ENCODE data around the gene TRIM26.
A peak's percentile ranks its signal among the peaks of the same experiment; 100 is the strongest.
"Not testable (repeated sequence)": the region's sequence is repeated elsewhere in the genome, so short reads cannot be mapped to it uniquely, and the experiment has no call there.

TRIM26 gene

DNA sequence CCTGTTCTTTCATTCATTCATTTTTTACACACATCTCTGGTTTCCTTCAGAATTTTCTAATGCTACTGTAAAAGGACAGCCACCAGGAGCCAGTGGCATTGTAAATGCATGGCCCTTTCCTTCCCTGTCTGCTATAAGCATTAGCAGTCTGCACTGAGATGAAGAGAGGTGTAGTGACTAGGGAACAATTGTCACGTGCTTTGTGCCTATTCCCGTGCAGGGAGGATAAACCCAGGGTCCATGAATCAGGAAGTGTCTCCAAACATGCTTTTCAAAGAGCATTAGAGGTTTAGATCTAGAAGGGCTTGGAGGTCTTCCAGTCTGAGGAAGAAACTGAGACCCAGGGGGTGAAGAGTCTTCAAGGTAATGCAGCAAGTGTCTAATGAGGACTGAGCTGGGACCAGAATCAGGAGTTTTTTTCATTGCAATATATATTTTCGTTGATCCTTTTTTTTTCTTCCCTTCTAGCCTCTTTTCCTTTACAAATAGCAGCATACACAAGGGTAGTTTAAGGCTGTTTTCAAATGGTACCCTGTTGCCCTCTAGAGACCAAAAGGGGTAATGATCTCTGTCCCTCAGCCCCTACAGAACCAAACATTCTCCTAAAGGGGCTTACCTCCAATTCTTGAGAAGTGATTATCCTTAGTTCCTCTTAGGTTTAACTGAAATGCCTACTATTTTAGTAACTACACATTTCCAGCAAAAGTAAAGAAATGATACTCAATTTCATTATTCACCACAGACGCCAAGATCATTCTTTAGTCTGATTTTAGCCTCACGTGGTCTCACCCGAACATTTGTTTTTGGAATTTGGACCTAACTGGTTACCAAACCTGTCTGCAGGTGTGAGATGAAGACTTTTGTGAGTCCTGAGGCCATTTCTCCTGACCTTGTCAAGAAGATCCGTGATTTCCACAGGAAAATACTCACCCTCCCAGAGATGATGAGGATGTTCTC is 43.3 kb downstream of the TRIM26 start:
- peak; percentile 79 for FAIRE-seq

DNA sequence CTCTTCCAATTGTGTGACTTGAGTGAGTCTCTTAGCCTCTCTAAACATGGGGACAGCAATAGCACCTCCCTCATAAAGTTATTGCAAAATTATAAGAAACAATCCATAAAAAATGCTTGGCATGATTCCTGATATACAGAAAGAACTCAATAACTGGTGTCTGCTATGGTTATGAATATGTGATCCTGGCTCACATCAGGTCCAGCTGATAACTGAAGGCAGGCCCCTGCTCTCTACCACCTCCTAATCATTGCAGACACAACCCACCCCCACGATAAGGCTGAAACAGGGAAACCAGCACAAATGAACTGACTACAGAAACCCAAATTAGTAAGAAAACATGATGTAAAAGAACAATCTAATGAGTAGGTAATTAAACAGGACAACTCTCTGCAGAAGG is 44.5 kb downstream of the TRIM26 start:
- FAIRE-seq: no peak

DNA sequence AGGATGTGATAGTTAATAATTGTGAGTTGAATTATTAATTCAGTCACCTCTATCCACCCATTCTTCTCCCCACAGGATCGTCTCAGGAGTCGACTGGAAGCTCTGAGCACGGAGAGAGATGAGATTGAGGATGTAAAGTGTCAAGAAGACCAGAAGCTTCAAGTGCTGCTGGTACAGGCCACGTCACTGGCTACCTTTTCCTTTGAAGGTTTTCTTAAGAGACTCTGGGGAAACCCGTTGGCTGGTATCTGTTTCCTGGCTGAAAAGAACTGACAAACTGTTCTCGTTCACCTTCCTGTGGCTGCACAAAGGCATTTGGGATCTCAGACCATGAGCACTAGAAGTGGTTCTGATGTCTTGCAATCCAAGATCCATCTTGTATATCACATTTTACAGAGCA is 46.1 kb downstream of the TRIM26 start:
- no peak for FAIRE-seq

DNA sequence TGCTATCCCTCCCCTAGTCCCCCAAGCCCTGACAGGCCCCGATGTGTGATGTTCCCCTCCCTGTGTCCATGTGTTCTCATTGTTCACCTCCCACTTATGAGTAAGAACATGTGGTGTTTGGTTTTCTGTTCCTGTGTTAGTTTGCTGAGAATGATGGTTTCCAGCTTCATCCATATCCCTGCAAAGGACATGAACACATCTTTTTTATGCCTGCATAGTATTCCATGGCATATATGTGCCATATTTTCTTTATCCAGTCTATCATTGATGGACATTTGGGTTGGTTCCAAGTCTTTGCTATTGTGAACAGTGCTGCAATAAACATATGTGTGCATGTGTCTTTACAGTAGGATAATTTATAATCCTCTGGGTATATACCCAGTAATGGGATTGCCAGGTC is 48.0 kb downstream of the TRIM26 start:
- FAIRE-seq: not testable (repeated sequence)

DNA sequence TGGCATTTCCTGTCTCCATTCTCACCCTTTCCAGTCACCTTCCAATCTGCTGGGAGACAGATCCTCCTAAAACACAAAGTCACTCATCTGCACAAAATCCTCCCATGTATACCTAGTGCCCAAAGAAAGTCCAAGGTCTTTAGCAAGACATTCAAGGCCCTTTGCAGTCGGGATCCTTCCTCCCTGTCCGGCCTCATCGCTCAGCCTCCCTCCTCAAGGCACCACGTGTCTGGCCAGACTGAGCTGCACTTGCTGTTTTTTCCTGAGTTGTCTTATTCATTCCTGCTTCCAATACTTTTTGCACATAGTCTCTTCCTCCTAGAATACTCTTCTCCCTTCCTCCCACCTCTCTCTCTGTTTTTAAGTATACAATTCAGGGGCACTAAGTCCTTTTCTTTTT is 48.5 kb downstream of the TRIM26 start:
- FAIRE-seq: no peak

DNA sequence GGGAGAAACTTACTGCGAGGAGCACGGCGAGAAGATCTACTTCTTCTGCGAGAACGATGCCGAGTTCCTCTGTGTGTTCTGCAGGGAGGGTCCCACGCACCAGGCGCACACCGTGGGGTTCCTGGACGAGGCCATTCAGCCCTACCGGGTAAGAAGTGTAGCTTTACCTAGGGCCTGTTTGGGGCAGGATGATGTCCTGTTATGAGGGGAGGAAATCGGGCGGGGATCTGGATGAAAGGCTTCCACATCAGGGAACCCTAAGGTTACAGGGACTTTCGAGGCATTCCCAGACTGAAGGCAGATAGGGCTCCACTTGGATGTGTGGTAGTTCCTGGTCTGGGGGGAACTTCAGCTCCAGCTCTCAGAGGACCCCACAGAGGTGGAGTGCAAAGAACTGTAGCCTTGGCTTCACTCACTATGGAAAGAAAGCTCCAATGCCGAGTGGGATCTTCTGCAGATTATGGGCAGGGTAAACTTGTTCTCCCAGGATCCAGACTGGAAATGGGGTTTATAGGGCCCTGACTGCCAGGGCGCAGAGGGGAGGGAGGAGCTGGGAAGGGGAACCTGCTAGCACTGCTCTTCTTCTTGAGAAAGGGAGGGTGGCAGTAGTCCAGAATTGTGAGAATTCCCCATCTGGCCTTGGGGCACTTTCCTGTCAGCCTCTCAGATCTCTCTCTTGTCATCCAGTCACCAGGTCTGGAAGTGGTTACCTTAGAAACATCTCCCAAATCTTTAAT is 49.1 kb downstream of the TRIM26 start:
- FAIRE-seq: no peak

DNA sequence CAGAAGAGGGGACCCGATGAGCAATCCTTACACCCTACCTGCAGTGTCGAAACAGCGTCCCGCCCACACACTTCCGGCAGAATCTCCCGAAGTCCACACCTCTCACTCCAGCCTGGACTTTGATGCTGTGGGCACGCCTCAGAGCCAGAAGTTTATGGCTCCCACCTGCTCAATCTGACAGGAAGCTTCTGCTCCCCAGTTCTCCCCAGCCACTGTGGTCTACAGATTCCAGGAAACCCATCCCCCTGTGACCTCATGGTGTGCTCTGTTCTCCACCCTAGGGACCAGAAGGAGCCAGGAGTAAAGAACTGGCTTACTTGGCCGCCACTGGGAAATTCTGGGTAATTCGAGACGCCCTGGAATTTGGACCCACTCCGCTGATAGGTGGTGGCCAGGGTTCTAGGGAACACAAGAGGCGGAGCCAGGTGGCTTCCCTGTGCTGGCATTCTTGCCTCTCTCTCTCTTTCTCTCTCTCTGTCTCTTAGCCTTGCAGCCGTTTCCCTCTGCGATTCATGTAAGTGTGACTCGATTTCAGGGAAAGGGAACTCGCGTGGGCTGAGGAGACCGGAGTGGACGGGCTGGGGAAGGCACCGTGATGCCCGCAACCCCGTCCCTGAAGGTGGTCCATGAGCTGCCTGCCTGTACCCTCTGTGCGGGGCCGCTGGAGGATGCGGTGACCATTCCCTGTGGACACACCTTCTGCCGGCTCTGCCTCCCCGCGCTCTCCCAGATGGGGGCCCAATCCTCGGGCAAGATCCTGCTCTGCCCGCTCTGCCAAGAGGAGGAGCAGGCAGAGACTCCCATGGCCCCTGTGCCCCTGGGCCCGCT is 49.9 kb downstream of the TRIM26 start, which contains the start of gene TRIM15:
TRIM15 (plus strand) TSS at position 457 of the 828 bp plus-strand sequence; CDS start at position 596, 139 bp downstream.
- FAIRE-seq: no peak

DNA sequence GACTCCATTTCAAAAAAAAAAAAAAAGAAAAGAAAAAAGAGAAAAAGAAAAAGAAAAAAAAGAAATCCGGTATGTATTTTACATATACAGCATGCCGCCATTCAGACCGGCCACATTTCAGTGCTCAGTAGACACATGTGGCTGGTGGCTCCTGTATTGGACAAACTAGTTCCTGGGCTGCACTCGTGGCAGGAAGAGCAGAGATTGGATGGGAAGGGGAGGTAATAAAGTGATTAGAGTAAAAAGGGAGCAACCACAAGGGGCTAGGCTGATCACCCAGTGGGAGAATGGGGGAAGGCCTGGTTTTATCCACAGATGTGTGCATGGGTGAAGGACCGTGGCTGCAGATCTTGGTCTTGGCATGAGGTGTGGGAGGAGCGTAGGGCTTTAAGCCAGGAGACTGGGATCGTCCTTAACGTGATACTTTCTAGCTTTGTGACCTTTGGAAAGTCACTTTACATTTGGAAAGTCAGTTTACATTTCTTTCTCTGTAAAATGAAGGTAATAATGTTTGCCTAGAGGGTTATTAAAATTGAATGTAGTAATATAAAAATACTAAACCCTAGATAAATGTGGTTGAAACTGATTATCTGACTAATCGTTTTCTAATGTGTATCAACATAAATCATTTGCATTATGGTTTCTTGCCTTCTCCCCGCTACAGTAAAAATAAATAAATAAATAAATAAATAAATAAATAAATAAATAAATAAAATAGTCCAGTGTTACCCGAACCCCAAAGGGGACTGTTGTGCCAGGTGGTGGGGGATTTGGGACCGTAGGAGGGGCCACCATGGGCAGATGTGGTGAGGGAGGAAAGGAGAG is 50.7 kb downstream of the TRIM26 start:
- FAIRE-seq: no peak

DNA sequence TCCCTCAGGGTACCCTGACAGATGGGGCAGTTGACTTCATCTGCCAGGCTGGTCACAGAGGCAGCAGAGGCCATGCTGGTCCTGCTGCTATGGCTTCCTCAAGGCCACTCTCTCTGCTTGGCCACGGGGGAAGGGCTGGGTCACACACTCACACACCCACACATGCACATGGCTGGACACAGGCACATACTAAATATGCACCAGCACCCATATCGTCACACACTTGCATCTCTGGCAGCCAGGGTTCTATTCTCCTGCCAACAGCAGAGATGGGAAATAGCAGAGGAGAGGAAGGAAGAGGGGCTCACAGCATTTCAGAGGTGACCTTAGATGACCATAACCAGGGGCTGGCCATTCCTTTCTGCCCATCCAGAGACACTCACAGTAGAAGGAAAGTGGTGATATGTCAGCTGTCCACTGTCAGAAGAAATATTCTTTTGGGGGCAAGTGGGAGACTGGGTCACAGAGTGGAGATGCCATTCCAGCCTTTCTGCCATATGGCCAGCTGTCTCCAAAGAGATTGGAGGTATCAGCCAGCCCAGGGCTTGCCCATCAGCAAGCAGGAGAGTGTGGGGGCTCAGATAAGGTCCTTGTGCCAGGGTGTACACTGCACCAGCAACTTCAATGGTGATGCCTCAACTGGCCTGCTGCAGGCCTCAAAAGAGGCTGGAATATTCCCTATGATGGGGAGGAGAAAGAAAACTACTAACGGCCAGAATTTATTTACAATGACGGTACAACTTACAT is 52.2 kb downstream of the TRIM26 start, which contains the start of gene TRIM10:
TRIM10 (minus strand) TSS at position 427 of the 747 bp plus-strand sequence; CDS start at position 74, 353 bp downstream.
- FAIRE-seq: no peak

DNA sequence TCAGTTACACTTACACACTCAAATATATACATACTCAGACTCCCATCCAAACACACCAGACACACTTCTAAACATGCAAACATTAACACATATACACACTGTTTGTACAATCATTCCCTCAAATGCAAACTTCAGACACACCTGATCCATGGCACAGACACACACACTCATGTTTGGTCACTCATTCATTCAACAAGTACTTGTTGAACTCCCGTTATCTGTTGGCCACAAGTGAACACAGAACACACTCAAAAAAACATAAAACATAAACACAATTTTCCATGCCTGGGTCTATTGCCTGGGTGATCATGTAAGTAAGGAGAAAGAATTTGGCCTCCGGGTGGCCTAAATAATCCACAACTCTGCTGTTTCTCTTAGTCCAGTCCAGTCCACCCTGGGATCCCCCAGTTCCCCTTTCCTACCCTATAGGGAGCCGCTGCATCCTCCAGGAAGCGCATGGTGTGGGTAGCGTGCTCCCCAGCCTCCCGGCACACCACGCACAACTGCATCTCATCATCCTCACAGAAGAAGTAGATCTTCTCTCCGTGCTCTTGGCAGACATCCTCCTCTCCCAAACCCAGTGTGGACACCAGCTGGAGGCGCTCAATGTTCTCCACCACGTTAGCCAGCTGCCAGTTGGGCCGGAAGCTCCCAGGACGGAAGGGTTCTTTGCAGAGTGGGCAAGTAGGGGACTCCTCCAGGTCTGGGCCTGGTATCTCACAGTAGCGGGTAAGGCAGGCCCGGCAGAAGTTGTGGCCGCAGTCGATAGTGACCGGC is 53.0 kb downstream of the TRIM26 start:
- FAIRE-seq: no peak

DNA sequence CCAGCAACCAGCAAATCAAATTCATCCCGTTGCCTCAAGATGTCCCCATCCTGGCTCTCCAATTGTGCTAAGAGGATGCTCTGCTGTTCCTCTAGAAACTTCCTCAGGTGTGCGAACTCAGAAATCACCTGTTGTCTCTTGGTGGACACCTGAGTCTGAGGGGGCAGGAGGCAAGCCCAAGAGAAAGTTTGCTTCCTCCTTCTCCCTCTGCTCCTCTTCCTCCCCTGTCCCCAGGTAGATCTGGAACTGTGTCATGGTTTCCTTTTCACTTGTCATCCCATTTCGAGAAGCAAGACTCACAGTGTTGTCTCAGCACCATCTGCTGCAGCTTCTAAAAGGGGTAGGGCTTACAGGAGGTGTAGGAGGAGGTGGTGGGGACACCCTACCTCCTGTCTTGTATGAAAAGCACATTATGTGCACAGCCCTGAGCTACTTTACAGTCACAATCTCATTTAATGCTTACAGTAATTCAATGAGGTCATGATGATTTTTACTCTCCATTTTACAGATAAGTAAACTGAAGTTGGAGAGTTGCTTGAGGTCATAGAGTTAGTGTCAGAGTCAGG is 54.6 kb downstream of the TRIM26 start:
- FAIRE-seq: no peak

DNA sequence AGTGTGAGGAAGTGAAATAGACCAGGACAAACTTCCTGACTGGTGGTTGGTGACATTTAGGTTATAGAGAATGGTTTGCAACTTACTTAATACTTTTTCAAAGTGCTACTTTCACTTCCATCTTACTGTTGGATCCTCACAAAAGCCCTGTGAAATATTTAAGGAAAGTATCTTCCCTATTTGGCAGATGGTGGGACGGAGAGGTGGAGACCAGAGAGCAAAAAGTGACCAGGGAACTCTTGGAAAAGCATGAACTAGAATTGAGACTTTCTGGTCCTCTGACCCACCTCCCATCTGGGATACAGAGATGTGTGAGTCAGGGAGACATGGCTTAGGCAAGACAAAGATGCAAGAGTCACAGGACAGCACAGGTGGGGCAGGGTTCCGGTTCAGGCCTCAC is 55.2 kb downstream of the TRIM26 start:
- FAIRE-seq: no peak

DNA sequence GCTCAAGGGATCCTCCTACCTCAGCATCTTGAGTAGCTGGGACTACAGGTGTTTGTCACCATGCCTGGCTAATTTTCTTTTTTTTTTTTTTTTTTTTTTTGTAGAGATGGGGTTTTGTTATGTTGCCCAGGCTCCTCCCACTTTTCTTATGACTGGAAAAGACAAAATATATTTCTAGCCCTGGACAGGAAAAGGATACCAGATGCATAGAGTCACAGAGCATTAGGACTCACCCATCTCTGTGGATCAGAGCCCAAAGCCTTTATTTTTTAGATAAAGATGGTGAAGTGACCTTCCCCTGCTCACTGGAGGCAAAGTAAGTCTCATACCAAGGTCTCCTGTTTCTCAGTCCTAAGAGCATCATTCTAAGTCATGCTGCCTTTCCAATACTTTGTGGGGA is 55.6 kb downstream of the TRIM26 start:
- FAIRE-seq: no peak

DNA sequence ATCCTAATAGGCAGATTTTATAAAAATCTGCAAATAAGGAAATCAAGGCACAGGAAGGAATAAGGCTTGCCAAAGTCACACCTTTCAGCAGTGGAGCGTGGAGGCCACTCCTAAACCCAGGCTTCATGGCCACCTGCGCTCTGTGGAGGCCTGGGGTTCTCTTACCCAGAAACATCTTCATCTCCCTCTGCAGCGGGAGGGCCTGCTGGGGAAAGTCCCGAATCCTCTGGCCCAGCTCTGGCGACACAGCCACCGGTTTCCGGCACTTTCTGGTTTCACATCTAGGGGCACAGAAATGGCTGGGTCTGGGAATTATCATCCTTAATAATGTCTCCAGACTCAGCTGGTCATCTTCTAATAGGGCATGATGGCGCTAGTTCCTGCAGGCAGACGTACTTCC is 56.4 kb downstream of the TRIM26 start:
- no peak for FAIRE-seq

DNA sequence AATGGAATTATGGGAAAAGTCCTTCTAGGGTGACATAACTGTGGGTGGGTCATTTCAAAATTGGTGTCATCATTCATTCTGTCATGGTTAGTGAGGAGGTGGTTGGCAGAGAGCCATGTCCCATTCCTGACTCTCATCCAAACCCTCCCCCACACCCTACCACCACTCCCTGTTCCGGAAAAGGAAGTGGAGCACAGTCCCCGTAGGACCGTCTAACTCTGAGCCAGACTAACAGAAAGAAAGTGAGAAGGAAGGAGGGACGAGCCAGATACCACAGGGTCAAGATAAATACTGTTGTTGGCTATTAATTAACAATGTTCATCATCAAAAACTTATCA is 57.0 kb downstream of the TRIM26 start:
- FAIRE-seq: no peak

DNA sequence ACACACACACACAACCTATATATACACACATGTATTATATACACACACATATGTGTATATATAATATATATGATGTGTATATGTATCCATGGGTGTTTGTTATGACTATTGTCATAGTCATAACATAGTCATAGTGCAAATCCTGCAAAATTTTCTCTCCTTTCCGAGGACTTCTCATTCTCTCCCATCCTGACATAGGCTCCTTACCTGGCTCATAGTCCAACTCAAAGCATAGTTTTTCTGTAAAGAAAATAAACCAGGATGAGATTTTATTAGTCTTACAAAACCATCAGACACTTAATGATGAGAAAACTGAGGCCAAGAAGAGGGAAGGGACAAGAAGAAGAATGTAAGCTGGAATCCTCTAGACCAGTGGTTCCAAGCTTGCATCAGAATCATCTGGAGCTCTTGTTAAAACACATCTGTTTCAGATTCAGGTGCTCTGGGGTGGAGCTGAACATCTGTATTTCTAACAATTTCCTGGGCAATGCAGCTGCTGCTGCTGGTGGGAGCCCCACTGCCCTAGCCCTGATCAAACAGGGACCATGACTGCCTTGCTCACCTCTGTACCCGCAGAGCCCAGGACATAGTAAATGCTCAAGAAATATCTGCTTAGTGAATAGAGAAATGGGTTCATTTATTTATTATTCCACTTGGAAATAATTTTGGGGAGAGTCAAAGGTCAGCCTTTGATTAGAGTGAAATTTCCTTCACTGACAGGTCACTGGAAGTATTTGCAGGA is 57.5 kb downstream of the TRIM26 start:
- no peak for FAIRE-seq

DNA sequence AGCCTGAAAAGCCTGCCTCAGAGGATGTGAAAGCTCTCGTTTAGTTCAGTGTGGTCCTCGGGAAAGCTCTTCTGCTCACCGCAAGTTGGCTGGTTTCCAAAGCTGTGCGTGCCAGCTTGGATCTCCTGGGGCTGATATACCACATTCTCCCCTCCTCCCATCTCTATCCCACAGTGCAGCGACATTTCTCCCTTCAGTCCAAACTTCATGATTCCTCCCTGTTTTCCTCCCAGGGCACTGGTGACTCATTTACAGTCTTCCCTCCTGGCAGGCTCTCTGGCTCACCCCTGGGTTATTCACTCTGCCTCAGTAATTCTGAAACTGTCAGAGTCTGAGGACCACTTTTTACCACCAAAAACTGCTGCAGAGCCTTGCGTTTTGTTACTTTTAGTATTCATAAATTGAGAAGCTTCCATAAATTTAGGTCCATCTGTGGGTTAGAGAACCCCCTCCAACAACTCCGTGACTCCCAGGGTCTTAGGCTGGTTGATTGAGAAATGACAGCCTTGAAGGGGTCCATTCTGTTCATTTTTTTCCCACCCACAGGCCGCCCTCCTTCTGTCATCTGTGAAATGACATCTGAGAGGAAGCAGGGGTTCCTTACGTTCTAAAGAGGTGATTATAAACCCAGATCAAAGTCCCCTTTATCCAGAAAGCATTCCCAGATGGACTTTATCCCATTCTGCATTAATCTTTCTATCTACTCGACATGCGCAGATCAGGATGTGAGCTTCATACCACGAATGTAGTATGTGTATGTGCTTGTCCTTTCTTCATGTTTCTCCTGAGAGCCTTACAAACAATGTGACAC is 58.3 kb downstream of the TRIM26 start:
- no peak for FAIRE-seq

DNA sequence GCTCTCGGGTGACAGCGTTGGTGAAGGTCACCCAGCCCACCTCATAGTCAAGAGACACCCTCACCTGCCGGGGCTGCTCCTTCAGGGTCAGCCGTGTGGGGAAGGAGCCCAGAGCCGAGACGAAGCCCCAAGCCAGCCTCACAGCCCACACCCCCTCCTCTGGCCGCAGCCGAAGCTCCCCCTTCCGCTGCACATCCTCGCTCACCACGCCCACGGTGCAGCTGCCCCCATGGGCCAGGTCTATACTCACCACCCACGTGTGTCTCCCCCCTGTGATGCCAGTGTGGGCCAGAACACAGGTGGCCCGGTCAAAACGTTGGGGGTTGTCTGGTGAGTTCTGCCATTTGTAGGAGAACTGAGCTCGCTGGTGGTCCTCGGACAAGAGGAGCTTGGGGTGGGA is 59.1 kb downstream of the TRIM26 start:
- no peak for FAIRE-seq

All from A204.1 (cell line).